Transverse colon (tissue), 3 donors: ENCODE data around the gene UBASH3B.

Experiments used
- POLR2A ChIP-seq: fragments of 450-650 bp; IDR thresholded peaks from one replicate; pipeline ENCODE4 v1.6.1; 2016; ENCODE audit warnings: antibody characterized with exemption, mild to moderate bottlenecking, moderate library complexity
- TF ChIP-seq, protein P1 (sequence below), 5 experiments: fragments of 200-600 bp in 3 of 5; fragments of 450-650 bp in 2 of 5; sonication (generic) in 3 of 5; IDR thresholded peaks; 1 replicate in 2 of 5; 2 replicates in 3 of 5; pipeline ENCODE4 v1.5.1; 2016 to 2017; ENCODE audit warnings: antibody characterized with exemption in 5 of 5, inconsistent platforms in 3 of 5, mild to moderate bottlenecking in 2 of 5, moderate library complexity in 1 of 5

DNA sequence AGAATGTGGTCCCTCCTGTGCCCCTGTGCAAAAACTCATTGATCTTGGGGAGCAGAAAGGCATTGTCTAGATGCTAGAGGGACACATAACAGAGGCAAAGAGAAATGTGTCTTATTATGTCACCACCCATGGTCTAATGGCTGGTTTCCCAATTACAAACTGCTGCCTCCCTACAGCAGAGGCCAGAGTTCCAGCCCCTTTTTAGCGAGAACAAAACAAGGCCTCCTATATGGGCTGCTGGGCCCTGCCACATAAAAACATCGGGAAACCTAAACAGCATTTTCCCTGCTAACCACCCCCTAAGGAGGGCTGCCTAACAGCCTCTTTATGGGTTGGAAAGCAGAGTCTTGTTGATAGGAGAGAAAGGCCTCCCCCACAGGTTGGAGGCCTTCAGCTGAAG lies 107.6 kb downstream of the UBASH3B start:
- TF ChIP-seq, protein P1, sequence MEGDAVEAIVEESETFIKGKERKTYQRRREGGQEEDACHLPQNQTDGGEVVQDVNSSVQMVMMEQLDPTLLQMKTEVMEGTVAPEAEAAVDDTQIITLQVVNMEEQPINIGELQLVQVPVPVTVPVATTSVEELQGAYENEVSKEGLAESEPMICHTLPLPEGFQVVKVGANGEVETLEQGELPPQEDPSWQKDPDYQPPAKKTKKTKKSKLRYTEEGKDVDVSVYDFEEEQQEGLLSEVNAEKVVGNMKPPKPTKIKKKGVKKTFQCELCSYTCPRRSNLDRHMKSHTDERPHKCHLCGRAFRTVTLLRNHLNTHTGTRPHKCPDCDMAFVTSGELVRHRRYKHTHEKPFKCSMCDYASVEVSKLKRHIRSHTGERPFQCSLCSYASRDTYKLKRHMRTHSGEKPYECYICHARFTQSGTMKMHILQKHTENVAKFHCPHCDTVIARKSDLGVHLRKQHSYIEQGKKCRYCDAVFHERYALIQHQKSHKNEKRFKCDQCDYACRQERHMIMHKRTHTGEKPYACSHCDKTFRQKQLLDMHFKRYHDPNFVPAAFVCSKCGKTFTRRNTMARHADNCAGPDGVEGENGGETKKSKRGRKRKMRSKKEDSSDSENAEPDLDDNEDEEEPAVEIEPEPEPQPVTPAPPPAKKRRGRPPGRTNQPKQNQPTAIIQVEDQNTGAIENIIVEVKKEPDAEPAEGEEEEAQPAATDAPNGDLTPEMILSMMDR (IDR thresholded peaks at IDR 0.05), result no peak
- no peak for TF ChIP-seq POLR2A
